Mucosa of descending colon (tissue), 3 donors: ENCODE data around the gene OR2H2. TPM values are rescaled to one million over a fixed set of nuclear protein-coding genes. Genes with fewer than 3 reads are reported as not detected.

Source experiments
- ATAC-seq: fragments of 200-7000 bp; cut with Tn5 transposase; one replicate; pipeline ENCODE4 v1.9.1; 2020; ENCODE audit warnings: mild to moderate bottlenecking, moderate library complexity
- DNase-seq, 3 donors: peaks; one replicate each; pipeline ENCODE4 v3.0.0-alpha.2; 2020
- H3K36me3 ChIP-seq: fragments of 200-600 bp; one replicate; pipeline ENCODE4 v1.8.0; 2021; ENCODE audit warnings: low read depth, mild to moderate bottlenecking
- H3K4me1 ChIP-seq: fragments of 200-600 bp; one replicate; pipeline ENCODE4 v1.8.0; 2021; ENCODE audit warnings: low read depth, mild to moderate bottlenecking
- H3K4me3 ChIP-seq: fragments of 200-600 bp; one replicate; pipeline ENCODE4 v1.8.0; 2021; ENCODE audit warnings: mild to moderate bottlenecking
- H3K9me3 ChIP-seq: fragments of 200-600 bp; one replicate; pipeline ENCODE4 v1.8.0; 2021; ENCODE audit warnings: mild to moderate bottlenecking
- CTCF ChIP-seq: fragments of 200-600 bp; IDR thresholded peaks from one replicate; pipeline ENCODE4 v1.8.0; 2022; ENCODE audit warnings: antibody characterized with exemption, mild to moderate bottlenecking
- intact Hi-C, 2 donors: fragments of 100-400 bp; cut with DNase I in 1 of 2; cut with micrococcal nuclease in 1 of 2; formaldehyde crosslinking; loops; one replicate each; pipeline versions ENCODE4 v1.11.0 to v1.11.1; 2022; cut with DNase I, micrococcal nuclease
- total RNA-seq, 3 donors: library from RNA; stranded (reverse); fragmentation: NEBNext Ultra II Directional in 2 of 3; extraction: Animal tissue kit (Norgen Biotek cat#: 25700) in 2 of 3; gene quantifications; one replicate each; pipeline versions ENCODE4 v1.2.1 to v1.2.4, GENCODE V29; 2021 to 2023
- donor health status: DM: no; HTN: no; CAD: no; lungs with moderate emphysema.
- donor health status: DM: no; HTN: no; CAD: no.
- donor health status: DM: no; HTN: yes; CAD: no.

OR2H2 gene
- total RNA-seq, 3 donors from 2014 or later = not detected

GRCh38 chr6:29603456-29603855 lies 18.5 kb downstream of the OR2H2 start:
- intact Hi-C loops = no loop called here
- no peaks in the 10 kb centered on the region for H3K4me1 ChIP-seq
- H3K9me3 ChIP-seq = no peaks in the 10 kb centered on the region
- DNase-seq (no peak), ATAC-seq (no peak)
- TF ChIP-seq CTCF = no peak
- no peak overlapping the region for H3K4me3 ChIP-seq
- no peaks in the 10 kb centered on the region for H3K36me3 ChIP-seq

DNA sequence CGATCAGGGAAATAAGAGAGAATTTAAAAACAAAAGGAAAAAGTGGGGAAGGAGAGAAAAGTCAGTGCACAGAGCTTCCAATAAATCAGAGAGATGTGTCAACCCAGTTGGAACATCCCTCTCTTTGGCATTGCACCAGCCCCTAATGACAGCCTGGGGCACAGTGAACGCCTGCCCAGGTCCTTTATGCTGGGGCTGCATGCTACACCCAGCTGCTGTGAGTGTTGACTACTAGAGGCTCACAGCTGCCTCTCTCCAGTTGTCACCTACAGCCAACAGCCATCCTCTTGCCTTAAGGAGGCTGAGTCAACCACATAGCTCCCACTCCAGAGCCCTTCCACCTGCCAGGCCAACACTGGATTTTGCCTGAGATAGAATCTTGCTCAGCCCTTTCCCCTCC lies 19.0 kb downstream of the OR2H2 start:
- ATAC-seq (no peak), DNase-seq (no peak)
- Histone ChIP-seq H3K4me3 (no peak overlapping the region), H3K9me3 (no peaks in the 10 kb centered on the region), H3K4me1 (no peaks in the 10 kb centered on the region), H3K36me3 (no peaks in the 10 kb centered on the region)
- intact Hi-C loops = no loop called here
- TF ChIP-seq CTCF = no peak

GRCh38 chr6:29608131-29608530 lies 23.2 kb downstream of the OR2H2 start:
- intact Hi-C loops = no loop called here
- Histone ChIP-seq H3K9me3 (no peaks in the 10 kb centered on the region), H3K36me3 (no peaks in the 10 kb centered on the region), H3K4me3 (no peak overlapping the region), H3K4me1 (no peaks in the 10 kb centered on the region)
- no peak for TF ChIP-seq CTCF
- DNase-seq = no peak
- ATAC-seq = no peak

GRCh38 chr6:29610540-29610939 lies 25.6 kb downstream of the OR2H2 start:
- intact Hi-C loops = no loop called here
- Histone ChIP-seq H3K36me3 (no peaks in the 10 kb centered on the region), H3K9me3 (no peaks in the 10 kb centered on the region), H3K4me1 (no peaks in the 10 kb centered on the region), H3K4me3 (no peak overlapping the region)
- ATAC-seq = no peak
- no peak for TF ChIP-seq CTCF
- DNase-seq = no peak

DNA sequence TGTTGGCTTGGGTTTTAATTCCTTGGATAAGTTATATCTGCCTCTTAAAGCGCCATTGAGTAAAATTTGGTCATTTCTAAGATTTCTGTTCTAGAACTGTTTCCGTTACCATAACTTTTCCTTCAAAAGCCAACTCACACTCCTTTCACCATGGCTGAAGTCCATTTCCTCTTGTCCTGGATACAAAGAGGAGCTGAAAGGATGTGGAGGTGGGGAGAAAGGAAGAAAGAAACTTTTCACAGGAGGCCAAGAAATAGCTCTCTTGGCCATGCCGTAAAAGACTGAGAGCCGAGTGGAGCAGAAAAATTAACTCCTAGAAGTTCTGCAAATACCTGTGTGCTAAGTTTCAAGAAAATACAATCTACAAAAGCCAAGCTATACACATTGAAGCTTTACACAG lies 26.5 kb downstream of the OR2H2 start:
- no peaks in the 10 kb centered on the region for H3K4me1 ChIP-seq
- intact Hi-C loops = no loop called here
- ATAC-seq (no peak), DNase-seq (no peak)
- H3K36me3 ChIP-seq = no peaks in the 10 kb centered on the region
- no peak overlapping the region for H3K4me3 ChIP-seq
- no peaks in the 10 kb centered on the region for H3K9me3 ChIP-seq
- no peak for TF ChIP-seq CTCF

GRCh38 chr6:29617782-29618554 lies 33.0 kb downstream of the OR2H2 start:
- Histone ChIP-seq H3K4me3 (no peak overlapping the region), H3K4me1 (no peaks in the 10 kb centered on the region), H3K9me3 (no peaks in the 10 kb centered on the region), H3K36me3 (no peaks in the 10 kb centered on the region)
- ATAC-seq (no peak), DNase-seq (no peak)
- TF ChIP-seq CTCF = no peak
- intact Hi-C loops = no loop called here
